22Rv1 (cell line): ENCODE data around the gene PLA2G2F.

Experiments used
- ZFX ChIP-seq: fragments of 450-650 bp; IDR thresholded peaks from 2 replicates; pipeline ENCODE4 v1.6.1; 2017; ENCODE audit warnings: antibody characterized with exemption, borderline replicate concordance
- TF ChIP-seq, protein P1 (sequence below): fragments of 450-650 bp; IDR thresholded peaks from 2 replicates; pipeline ENCODE4 v1.5.1; 2017; ENCODE audit warnings: mild to moderate bottlenecking

DNA sequence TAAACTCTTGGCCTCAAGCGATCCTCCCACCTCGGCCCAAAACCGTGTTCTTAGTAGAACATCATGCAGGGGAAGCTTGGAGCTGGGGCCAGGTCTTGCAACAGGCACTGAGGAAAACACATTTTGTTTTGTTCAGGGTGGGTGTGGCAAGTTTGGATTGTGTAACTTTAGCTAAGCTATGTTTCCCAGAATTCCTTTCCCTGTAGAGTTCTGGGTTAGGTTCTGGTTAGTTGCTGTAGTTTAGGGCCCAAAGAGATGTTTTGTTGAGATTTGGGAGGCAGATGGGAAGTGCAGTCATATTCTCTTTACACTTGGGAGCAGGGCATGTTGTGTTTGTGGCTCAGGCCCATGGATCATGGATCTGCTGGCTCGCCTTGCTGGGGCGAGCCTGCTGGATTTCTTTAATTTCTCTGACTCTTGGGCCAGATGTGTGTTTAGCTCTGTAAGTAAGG, 45.2 kb upstream of the PLA2G2F start:
- TF ChIP-seq, protein P1, sequence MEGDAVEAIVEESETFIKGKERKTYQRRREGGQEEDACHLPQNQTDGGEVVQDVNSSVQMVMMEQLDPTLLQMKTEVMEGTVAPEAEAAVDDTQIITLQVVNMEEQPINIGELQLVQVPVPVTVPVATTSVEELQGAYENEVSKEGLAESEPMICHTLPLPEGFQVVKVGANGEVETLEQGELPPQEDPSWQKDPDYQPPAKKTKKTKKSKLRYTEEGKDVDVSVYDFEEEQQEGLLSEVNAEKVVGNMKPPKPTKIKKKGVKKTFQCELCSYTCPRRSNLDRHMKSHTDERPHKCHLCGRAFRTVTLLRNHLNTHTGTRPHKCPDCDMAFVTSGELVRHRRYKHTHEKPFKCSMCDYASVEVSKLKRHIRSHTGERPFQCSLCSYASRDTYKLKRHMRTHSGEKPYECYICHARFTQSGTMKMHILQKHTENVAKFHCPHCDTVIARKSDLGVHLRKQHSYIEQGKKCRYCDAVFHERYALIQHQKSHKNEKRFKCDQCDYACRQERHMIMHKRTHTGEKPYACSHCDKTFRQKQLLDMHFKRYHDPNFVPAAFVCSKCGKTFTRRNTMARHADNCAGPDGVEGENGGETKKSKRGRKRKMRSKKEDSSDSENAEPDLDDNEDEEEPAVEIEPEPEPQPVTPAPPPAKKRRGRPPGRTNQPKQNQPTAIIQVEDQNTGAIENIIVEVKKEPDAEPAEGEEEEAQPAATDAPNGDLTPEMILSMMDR, result no peak
- TF ChIP-seq ZFX, result no peak
